Activated CD4-positive, CD25-positive, alpha-beta regulatory T cell treated with anti-CD3 and anti-CD28 coated beads, Interleukin-2, amount 50 U/mL, for 72 hours (primary cell): ENCODE results near the gene SLN.

Source experiments
- DNase-seq: peaks from one replicate; pipeline ENCODE4 v3.0.0; 2021

The SLN gene

GRCh38 chr11:107682171-107682570, 29.7 kb downstream of the SLN start:
- no peak for DNase-seq

- no peak for DNase-seq
Observed at GRCh38 chr11:107679255-107680024, 32.4 kb downstream of the SLN start.

GRCh38 chr11:107678632-107678971, 33.3 kb downstream of the SLN start:
- no peak for DNase-seq

- no peak for DNase-seq
Observed at GRCh38 chr11:107677924-107678631, 33.8 kb downstream of the SLN start.

- DNase-seq: no peak
Observed at GRCh38 chr11:107676336-107677057, 35.4 kb downstream of the SLN start.

- DNase-seq: no peak
Observed at GRCh38 chr11:107675902-107676301, 36.0 kb downstream of the SLN start.

GRCh38 chr11:107669893-107670601, 41.8 kb downstream of the SLN start:
- DNase-seq: no peak

GRCh38 chr11:107669191-107669740, 42.6 kb downstream of the SLN start:
- no peak for DNase-seq

GRCh38 chr11:107666911-107667613, 44.8 kb downstream of the SLN start:
- DNase-seq: no peak

- no peak for DNase-seq
Observed at GRCh38 chr11:107665018-107665417, 46.8 kb downstream of the SLN start.

- no peak for DNase-seq
Observed at GRCh38 chr11:107661656-107662055, 50.2 kb downstream of the SLN start.

GRCh38 chr11:107660066-107660465, 51.8 kb downstream of the SLN start:
- no peak for DNase-seq

- no peak for DNase-seq
Observed at GRCh38 chr11:107659310-107659709, 52.5 kb downstream of the SLN start.
